GM23248 (cell line): ENCODE measurements around the gene ARID1B.

Source experiments
- EZH2 ChIP-seq: fragments of 200-600 bp; sonication (generic); IDR thresholded peaks from 2 replicates; pipeline ENCODE4 v1.6.1; 2018; ENCODE audit warnings: antibody characterized with exemption, mild to moderate bottlenecking; ENCODE audit not compliant: insufficient read depth, poor library complexity, severe bottlenecking
- EZH2phosphoT487 ChIP-seq: fragments of 200-600 bp; sonication (generic); IDR thresholded peaks from 2 replicates; pipeline ENCODE4 v1.6.1; 2018; ENCODE audit warnings: antibody characterized with exemption, moderate library complexity, mild to moderate bottlenecking, low read depth; ENCODE audit not compliant: insufficient read depth

- TF ChIP-seq EZH2phosphoT487: no peak
- TF ChIP-seq EZH2: no peak
Measured at GRCh38 chr6:157089258-157089657, 312.1 kb downstream of the ARID1B start.
